HG03558 (cell line): Measurements from ENCODE around the gene CD247.

Experiments used
- ATAC-seq: cut with Tn5 transposase; IDR thresholded peaks from one replicate; pipeline ENCODE4 v1.9.1; 2021; ENCODE audit warnings: moderate number of reproducible peaks; ENCODE audit not compliant: unreplicated experiment; ENCODE audit errors: extremely low read depth

CD247 gene

DNA sequence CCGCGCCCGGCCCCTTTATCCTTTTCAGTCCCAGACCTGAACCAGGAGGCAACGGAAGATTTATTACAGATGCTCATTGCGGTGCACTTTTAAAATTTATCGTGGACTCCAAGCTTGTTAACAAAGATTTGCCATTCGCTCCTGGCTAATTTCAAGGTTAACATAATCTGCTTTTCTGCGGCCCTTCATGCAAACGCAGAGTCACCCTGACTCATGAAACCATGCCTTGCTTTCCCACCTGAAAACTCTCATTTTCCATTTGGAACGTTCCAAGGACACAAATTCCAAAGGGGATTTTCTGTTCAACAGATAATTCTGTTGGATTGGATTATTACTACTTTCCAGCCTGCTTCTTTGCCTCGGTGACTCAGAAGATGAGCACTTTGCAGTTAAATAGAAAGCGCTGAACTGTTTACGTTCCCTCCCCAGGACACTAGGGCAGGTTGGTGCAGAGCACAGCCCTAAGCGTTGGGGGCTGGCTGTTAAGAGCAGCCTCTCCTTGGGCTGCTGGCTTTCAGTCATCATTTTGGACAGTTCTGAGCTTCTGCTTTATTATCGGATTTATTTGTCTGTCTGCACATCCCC, 51.1 kb downstream of the CD247 start:
- no peak for ATAC-seq

GRCh38 chr1:167465743-167466142, 52.6 kb downstream of the CD247 start:
- no peak for ATAC-seq

DNA sequence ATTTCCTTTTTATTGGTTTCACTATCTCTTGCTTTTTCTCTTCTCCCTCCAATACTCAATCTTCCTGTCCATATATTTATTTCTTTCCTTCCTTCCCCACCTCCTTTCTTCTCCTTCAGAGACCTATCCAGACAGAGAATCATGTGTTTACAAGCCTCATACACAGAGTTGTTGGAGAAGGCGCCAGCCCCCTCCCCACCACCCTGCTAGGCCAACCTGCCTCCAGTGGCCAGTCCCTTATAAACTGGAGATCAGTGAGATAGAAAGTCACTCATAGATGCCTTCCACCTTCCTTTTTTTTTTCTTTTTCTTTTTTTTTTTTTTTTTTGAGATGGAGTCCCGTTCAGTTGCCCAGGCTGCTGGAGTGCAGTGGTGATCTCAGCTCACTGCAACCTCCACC, 53.3 kb downstream of the CD247 start:
- no peak for ATAC-seq

DNA sequence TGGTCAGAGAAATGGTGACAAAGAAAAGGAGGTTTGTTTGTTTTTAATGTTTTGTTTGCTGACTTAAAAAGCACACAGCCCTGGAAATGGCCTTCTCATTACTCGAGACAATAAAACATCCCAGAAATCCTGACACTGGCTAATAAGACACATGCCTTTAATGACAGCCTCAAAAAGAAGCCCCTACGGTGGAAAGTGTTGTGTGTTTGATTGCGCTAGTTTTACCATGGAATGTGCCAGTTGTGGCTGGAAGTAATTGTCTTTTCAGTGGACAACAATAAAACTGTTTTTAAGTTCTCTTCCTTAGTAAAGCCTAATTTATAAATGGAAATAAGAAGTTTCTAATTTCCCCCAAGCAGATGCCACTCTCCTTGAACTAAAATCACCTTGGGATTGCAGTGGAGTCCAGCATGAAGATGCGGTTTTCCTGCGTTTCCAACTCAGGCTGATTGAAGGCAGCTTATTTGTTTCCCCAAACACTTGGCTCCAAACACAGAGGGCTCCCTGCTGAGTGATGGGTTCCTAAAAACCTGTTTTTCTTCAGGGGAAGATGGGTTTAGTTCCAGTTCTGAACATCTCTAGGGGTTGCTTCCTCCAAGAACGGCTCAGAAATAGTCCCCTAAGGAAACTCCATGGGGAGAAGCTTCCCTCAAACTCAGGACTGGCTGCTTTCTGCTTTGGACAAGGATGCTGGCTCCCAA, 54.3 kb downstream of the CD247 start:
- no peak for ATAC-seq

DNA sequence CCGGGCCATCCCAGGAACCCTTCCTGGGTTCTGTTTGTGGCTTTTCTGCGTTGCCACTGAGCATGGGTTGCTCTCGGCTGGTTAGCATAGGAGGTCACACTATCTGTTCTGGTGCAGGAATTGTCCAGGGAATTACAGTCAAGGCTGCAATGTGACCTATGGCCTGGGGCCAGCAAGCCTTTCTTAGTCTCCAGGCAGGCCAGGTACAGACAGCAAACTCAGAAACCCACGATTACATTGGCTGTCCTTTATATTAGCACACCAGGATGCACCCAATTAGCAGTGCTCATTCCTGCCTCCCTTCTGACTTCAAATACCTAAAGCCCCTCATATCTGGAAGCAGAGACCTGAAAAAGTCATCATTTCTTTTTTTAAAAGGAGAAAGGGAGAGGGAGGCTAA, 55.2 kb downstream of the CD247 start:
- ATAC-seq = no peak

GRCh38 chr1:167462341-167462740, 56.0 kb downstream of the CD247 start:
- no peak for ATAC-seq

- no peak for ATAC-seq
Measured at GRCh38 chr1:167460836-167461235, 57.5 kb downstream of the CD247 start.

DNA sequence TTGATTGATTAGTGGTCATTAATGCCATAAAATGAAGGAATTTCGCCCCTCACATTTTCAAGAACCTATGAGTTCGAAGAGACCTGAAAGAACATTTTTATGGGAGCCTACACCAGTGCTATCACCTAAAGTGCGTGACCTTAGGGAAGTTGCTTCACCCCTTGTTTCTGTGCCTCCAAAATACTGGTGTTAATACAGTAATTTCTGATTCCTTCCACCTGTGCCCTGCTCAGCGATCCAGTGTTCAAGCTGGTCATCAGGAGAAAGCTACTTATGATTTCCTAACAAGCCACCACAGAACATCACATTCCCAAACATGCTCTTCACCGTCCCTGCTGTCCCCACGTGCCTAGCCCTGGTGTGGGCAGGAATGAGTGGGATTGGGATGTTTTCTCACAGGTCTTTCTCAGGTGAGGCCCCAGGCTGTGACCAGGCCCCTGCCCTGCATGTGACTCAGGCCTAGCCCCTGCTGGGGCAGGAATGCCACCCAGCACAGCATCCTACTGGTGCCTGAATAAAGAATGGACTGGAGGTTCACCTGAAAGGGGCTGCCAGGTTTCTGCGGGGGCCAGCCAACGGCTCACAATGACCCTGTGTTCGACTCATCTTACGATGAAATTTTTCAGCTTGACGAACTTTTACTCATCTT, 60.3 kb downstream of the CD247 start:
- no peak for ATAC-seq

- no peak for ATAC-seq
Measured at GRCh38 chr1:167456926-167457325, 61.4 kb downstream of the CD247 start.

GRCh38 chr1:167456524-167456923, 61.8 kb downstream of the CD247 start:
- ATAC-seq = no peak

DNA sequence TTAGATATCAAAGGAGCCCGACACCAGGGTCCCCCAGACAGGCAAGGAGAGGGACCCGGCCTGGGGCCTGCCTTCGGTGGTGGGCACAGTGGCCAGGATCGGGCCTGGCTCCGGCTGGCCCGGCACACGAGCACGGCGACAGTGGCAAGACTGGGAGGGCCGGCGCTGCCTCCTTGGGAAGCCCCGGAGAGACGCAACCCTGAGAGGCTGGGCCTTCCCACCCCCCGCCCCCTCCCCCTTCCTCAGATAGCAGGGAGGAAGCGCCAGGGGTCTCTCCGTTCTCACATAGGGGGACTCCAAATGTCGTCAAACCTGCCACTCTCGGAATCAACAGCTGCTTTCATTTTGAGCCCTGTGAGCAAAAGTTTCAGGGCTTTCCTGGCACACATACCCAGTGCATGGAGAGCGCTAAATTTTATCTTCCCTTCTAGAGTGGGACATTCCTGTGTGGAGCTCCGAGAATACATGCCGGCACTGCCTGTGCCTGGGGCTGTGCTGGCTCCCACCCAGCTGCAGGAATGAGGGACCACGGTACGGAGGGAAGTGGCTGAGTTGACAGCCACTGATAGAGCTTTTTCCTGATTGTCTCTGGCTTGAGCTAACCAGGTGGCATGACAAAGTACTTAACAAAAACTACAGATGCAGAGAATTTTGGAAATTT, 62.4 kb downstream of the CD247 start:
- ATAC-seq = peak; percentile 11

DNA sequence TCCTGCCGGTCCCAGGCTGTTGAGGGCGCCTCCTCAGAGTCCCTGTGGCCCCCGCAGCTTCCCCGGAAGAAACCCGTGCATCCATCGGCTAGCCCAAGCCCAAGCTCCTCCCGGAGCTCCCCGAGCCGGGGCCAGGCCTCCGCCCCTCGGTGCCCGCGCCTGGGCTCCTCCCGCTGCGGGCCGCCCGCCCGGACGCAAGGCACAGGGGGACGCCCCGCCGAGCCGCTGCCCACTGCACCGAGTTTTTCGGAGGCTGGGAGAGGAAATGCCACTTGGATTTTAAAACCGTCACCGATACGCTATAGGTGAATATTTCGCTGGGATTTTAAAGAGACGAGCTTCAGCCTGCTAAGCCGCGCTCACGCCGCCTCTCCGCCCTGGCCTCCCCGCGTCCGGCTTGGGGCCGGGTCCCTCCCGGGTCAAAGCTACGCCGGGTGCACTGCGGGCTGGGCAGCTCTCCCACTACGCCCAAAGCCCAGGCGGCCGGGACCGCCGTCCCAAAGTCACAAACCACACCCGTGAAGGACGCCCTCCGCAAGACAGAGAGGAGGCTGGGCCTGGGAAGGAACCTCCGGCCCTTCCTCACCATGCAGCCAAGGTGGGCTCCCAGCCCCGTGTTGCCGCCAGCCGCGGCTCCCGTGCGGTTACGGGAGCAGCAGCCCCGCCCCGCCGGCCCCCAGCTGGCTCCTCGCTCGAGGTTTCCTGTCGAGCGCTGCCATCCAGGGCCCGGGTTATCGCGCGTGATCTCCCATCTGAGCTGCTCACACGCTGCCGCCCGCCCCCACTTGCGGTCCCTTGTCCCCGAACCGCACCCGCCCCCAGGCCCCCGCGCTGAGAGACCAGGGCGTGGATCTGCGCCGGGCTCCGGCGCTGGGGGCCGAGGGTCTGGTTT, 63.2 kb downstream of the CD247 start:
- peak; percentile 51 for ATAC-seq

GRCh38 chr1:167454304-167454893, 63.9 kb downstream of the CD247 start:
- ATAC-seq = no peak

DNA sequence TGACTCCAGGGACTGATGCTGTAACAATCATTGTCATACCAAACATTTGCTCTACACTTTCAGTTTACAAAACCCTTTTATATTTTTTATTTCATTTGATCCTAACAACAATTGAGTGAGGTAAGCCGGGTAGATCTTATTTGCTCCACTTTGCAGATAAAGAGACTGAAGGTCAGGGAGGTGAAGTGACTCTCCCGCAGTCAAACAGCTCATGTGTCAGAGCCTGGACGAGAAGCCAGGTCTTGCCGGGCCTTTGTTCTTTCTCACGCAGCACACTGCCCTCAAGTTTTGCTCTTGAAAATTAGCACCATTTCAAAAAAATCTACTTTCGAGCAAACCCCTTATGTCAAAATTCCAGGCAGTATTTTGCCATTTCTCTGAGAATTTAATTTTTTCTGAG, 65.2 kb downstream of the CD247 start:
- no peak for ATAC-seq

- no peak for ATAC-seq
Measured at GRCh38 chr1:167452483-167452882, 65.8 kb downstream of the CD247 start.

DNA sequence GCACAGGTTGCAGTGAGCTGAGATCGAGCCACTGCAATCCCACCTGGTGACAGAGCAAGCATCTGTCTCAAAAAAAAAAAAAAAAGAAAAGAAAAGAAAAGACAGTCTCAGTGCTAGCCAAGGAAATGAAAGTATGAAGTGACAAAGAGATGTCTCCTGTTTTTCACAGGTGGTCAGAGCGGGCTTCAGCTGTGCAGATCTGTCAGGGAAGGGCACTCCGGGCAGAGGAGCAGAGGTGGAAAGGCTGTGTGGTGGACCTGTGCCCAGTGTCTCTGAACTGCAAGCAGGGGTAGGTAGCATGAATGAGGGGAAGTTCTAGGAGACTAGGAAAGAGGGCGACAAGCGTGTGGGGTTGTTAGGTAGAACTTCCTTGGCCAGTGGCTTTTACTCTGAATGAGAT, 67.5 kb downstream of the CD247 start:
- ATAC-seq = no peak

DNA sequence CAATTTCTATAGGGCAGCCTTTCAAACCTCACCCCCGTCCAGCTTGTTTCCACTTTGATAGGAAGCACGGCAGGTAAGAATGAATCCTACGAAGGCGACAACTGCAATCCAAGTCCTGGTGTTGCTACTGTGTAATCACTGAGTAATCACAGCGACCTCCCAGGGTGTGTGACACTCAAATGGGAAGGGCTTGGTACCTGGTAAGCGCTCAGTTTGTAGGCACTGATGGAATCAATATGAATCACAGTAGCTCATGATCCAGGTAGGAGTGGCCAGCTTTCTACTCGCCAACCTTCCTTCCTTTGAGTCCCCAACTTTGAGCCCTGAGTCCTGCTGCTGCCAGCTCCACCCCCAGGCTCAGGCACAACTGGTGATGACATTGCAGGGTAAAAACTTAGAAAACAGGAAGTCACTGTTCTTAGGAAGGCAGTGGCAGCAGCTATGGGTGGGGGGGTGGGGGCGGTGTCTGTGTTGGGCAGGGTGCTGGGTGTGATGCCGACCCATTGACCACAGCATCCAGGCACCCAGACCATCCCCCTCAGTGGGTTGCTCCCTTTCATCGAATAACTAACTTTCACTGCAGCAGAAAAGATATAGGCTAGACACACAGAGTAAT, 70.7 kb downstream of the CD247 start:
- peak; percentile 70 for ATAC-seq

- ATAC-seq = no peak
Measured at GRCh38 chr1:167446966-167447365, 71.4 kb downstream of the CD247 start.

GRCh38 chr1:167443757-167444156, 74.6 kb downstream of the CD247 start:
- no peak for ATAC-seq
